Suprapubic skin (tissue), 4 donors: ENCODE results near the gene KCNT1. TPM values are rescaled to one million over a fixed set of nuclear protein-coding genes. Genes with fewer than 3 reads are reported as not detected.
"Not testable (repeated sequence)": the region's sequence is repeated elsewhere in the genome, so short reads cannot be mapped to it uniquely, and the experiment has no call there.

Source experiments
- DNase-seq, 2 donors: peaks; one replicate each; pipeline ENCODE4 v3.0.0-alpha.2; 2019; ENCODE audit warnings: low spot score in 2 of 2
- H3K27ac ChIP-seq: fragments of 200-600 bp; sonication (generic); one replicate; pipeline ENCODE4 v1.5.1; 2019
- H3K27me3 ChIP-seq: fragments of 200-600 bp; sonication (generic); one replicate; pipeline ENCODE4 v1.5.1; 2019
- H3K36me3 ChIP-seq: fragments of 200-600 bp; sonication (generic); one replicate; pipeline ENCODE4 v1.5.1; 2019
- H3K4me1 ChIP-seq: fragments of 200-600 bp; sonication (generic); one replicate; pipeline ENCODE4 v1.5.1; 2019
- H3K4me3 ChIP-seq: fragments of 200-600 bp; sonication (generic); one replicate; pipeline ENCODE4 v1.5.1; 2019; ENCODE audit warnings: mild to moderate bottlenecking
- H3K9me3 ChIP-seq: fragments of 200-600 bp; sonication (generic); one replicate; pipeline ENCODE4 v1.5.1; 2019
- EP300 ChIP-seq: sonication (generic); formaldehyde crosslinking; IDR thresholded peaks from one replicate; pipeline ENCODE4 v1.6.1; 2017; ENCODE audit warnings: antibody characterized with exemption
- POLR2A ChIP-seq, 2 donors: fragments of 450-650 bp; IDR thresholded peaks; one replicate each; pipeline ENCODE4 v1.6.1; 2017; ENCODE audit warnings: antibody characterized with exemption in 2 of 2, mild to moderate bottlenecking in 2 of 2, moderate library complexity in 2 of 2
- POLR2AphosphoS5 ChIP-seq, 3 donors: sonication (generic); formaldehyde crosslinking; IDR thresholded peaks; one replicate each; pipeline ENCODE4 v1.6.1; 2017; ENCODE audit warnings: antibody characterized with exemption in 3 of 3
- WGBS: methylation state at CpG from one replicate; pipeline ENCODE4 v1.1.5; 2018; 5-methylcytosine and 5-hydroxymethylcytosine counted together
- total RNA-seq, 4 donors: library from RNA; depleted of rRNA; stranded (reverse); fragments of >200 nt; gene quantifications; one replicate each; pipeline ENCODE4 v1.1.0, GENCODE V29; 2016
- TF ChIP-seq, protein P1 (sequence below), 2 donors: fragments of 200-600 bp in 1 of 2; fragments of 450-650 bp in 1 of 2; sonication (generic) in 1 of 2; IDR thresholded peaks; one replicate each; pipeline ENCODE4 v1.5.1; 2016 to 2019; ENCODE audit warnings: antibody characterized with exemption in 2 of 2, mild to moderate bottlenecking in 1 of 2, moderate library complexity in 1 of 2

Gene KCNT1
- total RNA-seq, 4 donors from 2014 or later = 0.10 to 0.23 TPM; not detected in 2

DNA sequence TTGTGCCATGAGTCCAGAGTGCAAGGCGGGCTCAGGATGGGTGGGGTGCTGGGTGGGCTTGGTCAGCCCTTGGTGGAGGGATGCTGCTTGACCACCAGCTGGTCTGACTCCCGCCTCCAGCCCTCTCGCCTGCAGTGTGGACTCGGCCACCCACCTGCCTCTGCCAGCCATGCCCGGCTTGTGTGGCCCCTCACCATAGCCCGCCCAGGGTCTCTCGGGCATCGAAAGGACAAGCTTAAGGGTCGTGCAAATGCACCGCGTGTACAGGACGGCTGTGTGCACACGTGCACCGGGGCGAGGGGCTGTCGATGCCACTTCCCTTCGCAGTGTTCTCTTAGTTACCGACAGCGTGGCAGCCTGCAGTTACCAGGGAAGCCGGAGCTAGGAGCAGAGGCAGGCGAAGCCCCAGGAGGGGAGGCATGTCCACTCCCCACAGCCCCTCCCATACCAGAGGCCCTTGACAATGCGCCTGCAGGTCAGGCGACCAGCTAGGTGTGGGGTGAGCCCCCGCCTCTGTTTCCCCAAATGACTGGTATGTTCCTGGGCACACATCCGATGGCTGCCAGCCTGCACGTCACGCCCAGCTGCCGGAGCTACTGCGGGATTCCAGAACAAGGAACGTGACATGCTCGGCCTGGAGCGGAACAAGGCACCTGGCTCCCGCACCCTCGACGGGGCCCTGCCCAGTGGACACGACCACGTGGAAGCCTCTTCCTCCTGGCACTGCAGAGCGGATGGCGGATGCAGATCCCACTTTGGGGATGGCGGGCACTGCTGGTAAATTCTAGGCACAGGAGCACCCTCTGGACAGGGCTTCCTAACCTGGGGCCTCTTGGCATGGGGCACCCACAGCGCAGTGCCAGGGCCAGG lies 31.0 kb upstream of the KCNT1 start:
- peak in 1 of 2 donors; percentile 52 for DNase-seq

GRCh38 chr9:135671591-135672041 lies 30.4 kb upstream of the KCNT1 start:
- Histone ChIP-seq H3K36me3 (no peaks in the 10 kb centered on the region), H3K4me3 (no peak overlapping the region), H3K27me3 (peaks cover 56% of the 10 kb centered on the region), H3K4me1 (no peaks in the 10 kb centered on the region), H3K27ac (no peak overlapping the region), H3K9me3 (peaks cover 5% of the 10 kb centered on the region)
- no CpG with 5 or more reads among the region's 17 CpGs for WGBS
- peak in 1 of 2 donors; percentile 51 for DNase-seq
- TF ChIP-seq POLR2AphosphoS5 (IDR thresholded peaks at IDR 0.05) (no peak), POLR2A (IDR thresholded peaks at IDR 0.05) (no peak), EP300 (no peak)
- TF ChIP-seq, protein P1, sequence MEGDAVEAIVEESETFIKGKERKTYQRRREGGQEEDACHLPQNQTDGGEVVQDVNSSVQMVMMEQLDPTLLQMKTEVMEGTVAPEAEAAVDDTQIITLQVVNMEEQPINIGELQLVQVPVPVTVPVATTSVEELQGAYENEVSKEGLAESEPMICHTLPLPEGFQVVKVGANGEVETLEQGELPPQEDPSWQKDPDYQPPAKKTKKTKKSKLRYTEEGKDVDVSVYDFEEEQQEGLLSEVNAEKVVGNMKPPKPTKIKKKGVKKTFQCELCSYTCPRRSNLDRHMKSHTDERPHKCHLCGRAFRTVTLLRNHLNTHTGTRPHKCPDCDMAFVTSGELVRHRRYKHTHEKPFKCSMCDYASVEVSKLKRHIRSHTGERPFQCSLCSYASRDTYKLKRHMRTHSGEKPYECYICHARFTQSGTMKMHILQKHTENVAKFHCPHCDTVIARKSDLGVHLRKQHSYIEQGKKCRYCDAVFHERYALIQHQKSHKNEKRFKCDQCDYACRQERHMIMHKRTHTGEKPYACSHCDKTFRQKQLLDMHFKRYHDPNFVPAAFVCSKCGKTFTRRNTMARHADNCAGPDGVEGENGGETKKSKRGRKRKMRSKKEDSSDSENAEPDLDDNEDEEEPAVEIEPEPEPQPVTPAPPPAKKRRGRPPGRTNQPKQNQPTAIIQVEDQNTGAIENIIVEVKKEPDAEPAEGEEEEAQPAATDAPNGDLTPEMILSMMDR (IDR thresholded peaks at IDR 0.05) = no peak

More for the DNA sequence above, 31.0 kb upstream of the KCNT1 start:
- Histone ChIP-seq H3K9me3 (peaks cover 5% of the 10 kb centered on the region), H3K27ac (no peak overlapping the region), H3K4me1 (no peaks in the 10 kb centered on the region), H3K4me3 (no peak overlapping the region), H3K27me3 (peaks cover 63% of the 10 kb centered on the region), H3K36me3 (no peaks in the 10 kb centered on the region)
- TF ChIP-seq POLR2AphosphoS5 (IDR thresholded peaks at IDR 0.05) = no peak
- TF ChIP-seq, protein P1 (IDR thresholded peaks at IDR 0.05) = no peak
- no peak for TF ChIP-seq EP300
- no peak for TF ChIP-seq POLR2A (IDR thresholded peaks at IDR 0.05)
- 77% methylated on average over 37 of the region's 41 CpGs for WGBS

DNA sequence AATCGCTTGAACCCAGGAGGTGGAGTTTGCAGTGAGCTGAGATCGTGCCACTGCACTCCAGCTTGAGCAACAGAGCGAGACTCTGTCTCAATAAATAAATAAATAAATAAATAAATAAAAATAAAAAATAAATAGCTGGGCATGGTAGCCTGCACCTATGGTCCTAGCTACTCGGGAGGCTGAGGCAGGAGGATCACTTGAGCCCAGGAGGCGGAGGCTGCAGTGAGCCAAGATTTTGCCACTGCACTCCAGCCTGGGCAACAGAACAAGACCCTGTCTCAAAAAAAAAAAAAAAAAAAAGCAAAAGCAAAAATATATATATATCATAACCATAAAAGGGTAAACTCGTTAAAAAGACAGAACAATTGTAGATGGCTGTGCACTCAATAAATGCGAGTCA lies 29.2 kb upstream of the KCNT1 start:
- H3K4me1 ChIP-seq, H3K9me3 ChIP-seq, H3K27ac ChIP-seq, H3K36me3 ChIP-seq, H3K4me3 ChIP-seq, DNase-seq: not testable (repeated sequence)
- peaks cover 49% of the 10 kb centered on the region for H3K27me3 ChIP-seq
- 92% methylated on average over 7 of the region's 7 CpGs for WGBS

- no peak for DNase-seq
- TF ChIP-seq POLR2A (IDR thresholded peaks at IDR 0.05) = no peak
- no peak for TF ChIP-seq POLR2AphosphoS5 (IDR thresholded peaks at IDR 0.05)
- TF ChIP-seq EP300 = no peak
- TF ChIP-seq, protein P1 (IDR thresholded peaks at IDR 0.05) = no peak
- 37% methylated on average over 8 of the region's 8 CpGs for WGBS
- H3K27ac ChIP-seq = no peak overlapping the region
- peaks cover 43% of the 10 kb centered on the region for H3K27me3 ChIP-seq
- H3K9me3 ChIP-seq = no peaks in the 10 kb centered on the region
- H3K4me3 ChIP-seq = no peak overlapping the region
- no peaks in the 10 kb centered on the region for H3K4me1 ChIP-seq
- no peaks in the 10 kb centered on the region for H3K36me3 ChIP-seq
Observed at GRCh38 chr9:135673941-135674340, 28.0 kb upstream of the KCNT1 start.

- no peaks in the 10 kb centered on the region for H3K4me1 ChIP-seq
- TF ChIP-seq EP300 (no peak), POLR2AphosphoS5 (IDR thresholded peaks at IDR 0.05) (no peak), POLR2A (IDR thresholded peaks at IDR 0.05) (no peak)
- TF ChIP-seq, protein P1 (IDR thresholded peaks at IDR 0.05) = no peak
- WGBS = 90% methylated on average over 7 of the region's 10 CpGs
Observed at GRCh38 chr9:135674977-135675376, 27.0 kb upstream of the KCNT1 start.

More at GRCh38 chr9:135674977-135675376, 27.0 kb upstream of the KCNT1 start:
- Histone ChIP-seq H3K27ac (no peak overlapping the region), H3K9me3 (no peaks in the 10 kb centered on the region), H3K27me3 (peaks cover 33% of the 10 kb centered on the region), H3K36me3 (no peaks in the 10 kb centered on the region), H3K4me3 (no peak overlapping the region)
- no peak for DNase-seq
